Measurements from ENCODE around the gene IKZF1.

IKZF1 gene

DNA sequence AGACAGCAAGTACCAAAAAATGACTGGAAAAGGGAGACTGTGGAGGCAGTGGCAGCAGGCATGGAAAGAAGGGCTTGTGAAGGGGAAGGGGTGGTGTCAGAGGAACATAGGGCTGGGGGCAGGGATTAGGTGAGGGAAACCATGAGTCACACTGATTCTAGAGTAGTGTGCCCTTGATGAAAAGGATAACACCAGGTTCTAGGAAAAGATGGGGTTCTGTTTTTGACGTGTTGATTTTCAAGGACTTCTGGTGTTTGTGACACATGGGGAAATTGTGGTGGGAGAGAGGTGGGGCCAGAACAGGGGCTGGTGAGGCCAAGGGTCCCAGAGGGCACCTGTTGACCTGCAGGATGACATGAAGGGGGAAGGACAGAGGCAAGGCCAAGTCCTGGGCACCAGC, 88.6 kb downstream of the IKZF1 start:
- no peak for TF ChIP-seq MYC (IDR thresholded peaks at IDR 0.05; ENCODE audit: low read depth, low read length)
- TF ChIP-seq POLR2A (IDR thresholded peaks at IDR 0.05; ENCODE audit: extremely low read depth, insufficient read length) = no peak
- TF ChIP-seq MAX (IDR thresholded peaks at IDR 0.05; ENCODE audit: low read depth, low read length) = no peak
- TF ChIP-seq, protein P1, sequence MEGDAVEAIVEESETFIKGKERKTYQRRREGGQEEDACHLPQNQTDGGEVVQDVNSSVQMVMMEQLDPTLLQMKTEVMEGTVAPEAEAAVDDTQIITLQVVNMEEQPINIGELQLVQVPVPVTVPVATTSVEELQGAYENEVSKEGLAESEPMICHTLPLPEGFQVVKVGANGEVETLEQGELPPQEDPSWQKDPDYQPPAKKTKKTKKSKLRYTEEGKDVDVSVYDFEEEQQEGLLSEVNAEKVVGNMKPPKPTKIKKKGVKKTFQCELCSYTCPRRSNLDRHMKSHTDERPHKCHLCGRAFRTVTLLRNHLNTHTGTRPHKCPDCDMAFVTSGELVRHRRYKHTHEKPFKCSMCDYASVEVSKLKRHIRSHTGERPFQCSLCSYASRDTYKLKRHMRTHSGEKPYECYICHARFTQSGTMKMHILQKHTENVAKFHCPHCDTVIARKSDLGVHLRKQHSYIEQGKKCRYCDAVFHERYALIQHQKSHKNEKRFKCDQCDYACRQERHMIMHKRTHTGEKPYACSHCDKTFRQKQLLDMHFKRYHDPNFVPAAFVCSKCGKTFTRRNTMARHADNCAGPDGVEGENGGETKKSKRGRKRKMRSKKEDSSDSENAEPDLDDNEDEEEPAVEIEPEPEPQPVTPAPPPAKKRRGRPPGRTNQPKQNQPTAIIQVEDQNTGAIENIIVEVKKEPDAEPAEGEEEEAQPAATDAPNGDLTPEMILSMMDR (IDR thresholded peaks at IDR 0.05; ENCODE audit: low read depth, low read length) = no peak
- no peak overlapping the region for H3K4me3 ChIP-seq (ENCODE audit: low read depth, low read length)
- DNase-seq (ENCODE audit: low read depth) = no peak

- TF ChIP-seq, protein P1 (IDR thresholded peaks at IDR 0.05; ENCODE audit: low read depth, low read length) = no peak
- TF ChIP-seq POLR2A (IDR thresholded peaks at IDR 0.05; ENCODE audit: extremely low read depth, insufficient read length) = no peak
- no peak for TF ChIP-seq MAX (IDR thresholded peaks at IDR 0.05; ENCODE audit: low read depth, low read length)
- TF ChIP-seq MYC (IDR thresholded peaks at IDR 0.05; ENCODE audit: low read depth, low read length) = no peak
- no peak for DNase-seq (ENCODE audit: low read depth)
- H3K4me3 ChIP-seq (ENCODE audit: low read depth, low read length) = no peak overlapping the region
These were observed 89.2 kb downstream of the IKZF1 start for GRCh38 chr7:50393547-50394252.

DNA sequence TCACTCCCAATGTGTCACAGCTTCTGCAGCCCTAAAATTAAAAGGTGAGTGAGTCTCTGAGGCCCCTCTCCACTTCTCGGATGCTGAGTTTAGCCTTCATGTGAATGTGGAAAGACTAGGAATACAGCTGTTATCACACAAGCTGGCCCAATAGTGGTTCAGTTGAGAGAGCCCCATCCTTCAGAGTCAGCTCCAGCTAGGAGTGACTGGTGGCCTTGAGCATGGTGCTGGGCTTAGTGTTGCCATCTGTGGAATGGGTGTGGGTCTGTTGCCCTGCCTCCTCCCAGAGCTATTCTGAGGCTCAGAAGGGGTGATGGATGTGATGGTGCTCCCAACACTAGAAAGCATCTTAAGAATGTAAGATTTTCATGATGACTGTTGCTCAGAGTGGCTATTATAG, 89.8 kb downstream of the IKZF1 start:
- no peak overlapping the region for H3K4me3 ChIP-seq (ENCODE audit: low read depth, low read length)
- no peak for TF ChIP-seq POLR2A (IDR thresholded peaks at IDR 0.05; ENCODE audit: extremely low read depth, insufficient read length)
- TF ChIP-seq, protein P1 (IDR thresholded peaks at IDR 0.05; ENCODE audit: low read depth, low read length) = no peak
- TF ChIP-seq MAX (IDR thresholded peaks at IDR 0.05; ENCODE audit: low read depth, low read length) = no peak
- TF ChIP-seq MYC (IDR thresholded peaks at IDR 0.05; ENCODE audit: low read depth, low read length) = no peak
- DNase-seq (ENCODE audit: low read depth) = no peak

DNA sequence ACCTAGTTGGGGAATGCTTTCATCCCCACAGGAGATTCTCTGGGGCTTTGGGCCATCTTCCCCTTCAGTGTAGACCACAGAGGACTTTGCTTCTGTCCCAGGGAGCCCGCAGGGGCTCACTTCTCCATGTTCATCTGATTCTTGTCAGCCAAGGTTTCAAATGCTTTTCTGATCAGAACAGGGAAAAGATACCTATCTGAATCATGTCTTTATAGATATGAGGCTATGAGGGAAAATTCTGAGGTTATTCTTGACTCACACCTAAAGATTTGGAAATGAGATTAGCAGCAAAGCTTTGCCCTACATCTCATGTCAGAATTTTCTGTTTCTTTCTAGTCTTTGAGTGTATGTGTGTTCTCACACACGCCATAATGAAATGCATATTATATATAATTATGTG, 92.3 kb downstream of the IKZF1 start:
- no peak for TF ChIP-seq MYC (IDR thresholded peaks at IDR 0.05; ENCODE audit: low read depth, low read length)
- TF ChIP-seq, protein P1 (IDR thresholded peaks at IDR 0.05; ENCODE audit: low read depth, low read length) = no peak
- TF ChIP-seq MAX (IDR thresholded peaks at IDR 0.05; ENCODE audit: low read depth, low read length) = no peak
- TF ChIP-seq POLR2A (IDR thresholded peaks at IDR 0.05; ENCODE audit: extremely low read depth, insufficient read length) = no peak
- DNase-seq (ENCODE audit: low read depth) = no peak
- H3K4me3 ChIP-seq (ENCODE audit: low read depth, low read length) = no peak overlapping the region

DNA sequence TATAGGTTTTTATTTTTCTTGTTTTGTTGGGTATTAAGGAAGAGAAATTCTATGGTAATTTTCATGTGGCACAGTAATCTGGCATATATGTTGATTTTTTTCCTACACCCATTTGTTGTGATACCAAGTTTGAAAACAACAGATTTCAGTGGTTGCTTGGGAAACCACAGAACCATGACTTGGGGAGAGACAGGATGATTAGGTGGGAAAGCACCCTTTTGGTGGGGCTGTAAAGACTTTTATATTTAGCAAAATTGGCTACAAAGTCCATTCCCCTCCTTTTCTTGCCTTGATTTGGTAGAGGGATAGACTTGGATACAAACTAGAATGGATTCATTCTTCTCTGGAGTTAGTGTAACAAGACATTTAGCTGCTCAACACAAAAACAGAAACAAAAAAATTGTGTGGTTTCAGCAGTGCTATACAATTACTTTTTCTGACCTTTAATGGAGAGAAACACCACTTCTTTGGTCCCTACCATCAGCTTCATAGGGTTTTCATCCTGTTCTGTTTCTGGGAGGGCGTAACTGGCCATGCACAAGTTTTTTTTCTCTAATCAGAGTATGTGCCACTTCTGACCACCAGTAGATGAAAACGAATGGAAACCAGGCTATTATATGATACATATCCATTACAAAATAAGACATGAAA, 92.9 kb downstream of the IKZF1 start:
- DNase-seq (ENCODE audit: low read depth) = no peak
- no peak overlapping the region for H3K4me3 ChIP-seq (ENCODE audit: low read depth, low read length)

More for the DNA sequence above, 92.9 kb downstream of the IKZF1 start:
- no peak for TF ChIP-seq POLR2A (IDR thresholded peaks at IDR 0.05; ENCODE audit: extremely low read depth, insufficient read length)
- no peak for TF ChIP-seq MAX (IDR thresholded peaks at IDR 0.05; ENCODE audit: low read depth, low read length)
- TF ChIP-seq, protein P1 (IDR thresholded peaks at IDR 0.05; ENCODE audit: low read depth, low read length) = no peak
- TF ChIP-seq MYC (IDR thresholded peaks at IDR 0.05; ENCODE audit: low read depth, low read length) = no peak
